HG03064 (cell line): ENCODE measurements around the gene MAN2B2.

Experiments used
- ATAC-seq: cut with Tn5 transposase; IDR thresholded peaks from one replicate; pipeline ENCODE4 v1.9.1; 2021; ENCODE audit warnings: low read depth; ENCODE audit not compliant: unreplicated experiment

MAN2B2 gene

DNA sequence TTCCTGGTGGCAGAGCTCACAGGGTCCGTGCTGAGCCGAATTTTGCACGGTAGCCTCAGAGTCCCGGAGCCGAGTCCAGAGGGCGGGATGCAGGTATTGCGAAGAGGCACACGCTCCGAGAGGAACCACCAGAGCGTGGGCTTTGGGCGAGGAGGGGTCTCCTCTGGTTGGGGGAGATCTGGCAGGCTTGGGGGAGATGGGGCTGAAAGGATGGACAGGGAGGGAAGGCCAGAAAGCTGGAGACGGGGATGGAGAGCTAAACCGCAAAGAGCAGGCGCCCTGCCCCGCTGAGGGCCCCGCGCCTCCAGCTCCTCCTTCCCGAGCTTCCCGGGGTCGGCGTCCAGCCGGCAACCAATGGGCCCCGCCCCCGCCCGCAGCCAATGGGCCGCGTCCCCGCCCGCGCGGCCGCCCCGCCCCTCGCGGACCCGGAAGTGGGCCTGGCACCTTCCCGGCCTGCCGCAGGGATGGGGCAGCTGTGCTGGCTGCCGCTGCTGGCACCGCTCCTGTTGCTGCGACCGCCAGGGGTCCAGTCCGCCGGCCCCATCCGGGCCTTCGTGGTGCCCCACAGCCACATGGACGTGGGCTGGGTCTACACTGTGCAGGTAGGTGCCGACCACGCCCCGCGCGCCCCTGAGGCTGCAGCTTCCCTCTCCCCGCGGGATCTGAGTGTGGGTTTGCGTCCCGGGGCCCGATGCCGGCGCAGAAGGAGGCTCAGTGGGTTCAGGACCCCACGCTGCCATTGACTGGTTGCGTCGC lies at the start of gene MAN2B2:
Gene MAN2B2, plus strand, starts transcription at position 443 of the 756 bp plus-strand sequence. Its CDS starts 22 bp downstream, at position 465.
- ATAC-seq: peak; percentile 86

DNA sequence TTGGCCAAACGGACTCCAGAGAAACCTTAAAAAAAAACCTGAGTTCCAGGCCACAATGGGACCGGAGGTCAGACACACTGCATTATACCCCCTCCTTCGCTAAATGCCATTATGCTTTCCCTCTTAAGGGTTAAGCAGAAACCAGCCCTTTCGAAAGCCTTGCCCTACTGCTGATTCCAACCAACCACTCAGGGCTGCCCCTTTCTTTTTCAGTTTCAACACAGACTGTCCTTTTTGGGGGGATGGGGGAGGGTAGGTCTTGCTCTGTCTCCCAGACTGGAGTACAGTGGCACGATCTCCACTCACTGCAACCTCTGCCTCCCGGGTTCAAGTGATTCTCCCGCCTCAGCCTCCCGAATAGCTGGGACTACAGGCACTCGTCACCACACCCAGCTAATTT lies 49.5 kb upstream of the MAN2B2 start:
- ATAC-seq: no peak

DNA sequence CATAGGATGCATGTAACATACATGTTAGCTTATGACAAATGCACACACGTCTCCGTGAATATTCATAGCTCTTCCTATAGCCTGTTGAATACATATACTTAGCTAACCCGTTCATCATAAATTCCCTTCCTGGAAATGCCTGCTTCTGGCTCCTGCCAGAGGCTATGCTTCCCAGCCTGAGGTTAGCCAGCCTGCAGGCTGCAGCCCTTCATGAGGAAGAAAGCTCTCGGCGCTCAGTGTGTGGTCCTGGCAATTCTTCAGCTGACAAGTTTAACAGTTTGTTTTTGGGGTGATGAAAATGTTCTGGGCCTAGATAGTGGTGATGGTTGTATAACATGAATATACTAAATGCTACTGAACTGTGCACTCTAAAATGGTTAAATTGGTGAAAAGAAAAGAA lies 48.8 kb upstream of the MAN2B2 start:
- no peak for ATAC-seq

DNA sequence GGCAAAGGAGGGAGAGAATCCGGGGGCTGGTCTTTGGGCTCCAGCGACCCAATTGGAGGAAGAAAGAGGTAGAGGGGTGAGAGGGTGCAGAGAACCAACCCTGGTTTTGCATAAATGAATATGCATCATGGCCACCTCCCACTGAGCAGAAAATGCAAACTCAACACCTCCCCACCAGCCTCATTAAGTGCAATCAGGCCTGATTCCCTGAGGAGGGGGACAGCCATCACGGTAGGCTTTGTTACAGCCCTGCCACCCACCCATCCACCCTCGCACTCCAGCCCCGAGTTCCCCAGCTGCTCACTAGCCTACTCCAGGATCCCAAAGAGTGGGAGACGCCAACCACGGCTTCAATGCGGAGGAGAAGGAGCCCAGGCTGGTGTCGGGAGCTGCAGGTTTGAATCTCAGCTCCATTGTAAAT lies 48.3 kb upstream of the MAN2B2 start:
- ATAC-seq: no peak

DNA sequence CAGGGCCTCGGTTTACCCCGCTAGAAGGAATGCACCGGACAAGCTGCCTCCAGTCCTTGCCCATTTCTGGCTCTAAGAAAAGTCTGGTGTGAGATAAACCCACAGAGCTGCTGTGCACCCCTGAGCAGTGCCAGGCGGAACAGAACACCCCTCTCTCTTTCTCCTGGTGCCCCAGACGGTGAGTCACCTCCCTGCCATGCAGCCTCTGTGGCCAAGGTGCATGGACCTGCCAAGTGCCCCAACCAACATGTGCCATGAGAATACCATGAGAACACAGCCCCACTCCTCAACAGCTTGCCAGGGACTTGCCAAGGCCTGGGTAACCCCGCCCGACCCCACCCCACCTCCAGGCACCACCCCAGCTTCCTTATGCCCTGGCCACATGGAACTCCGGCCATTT lies 47.7 kb upstream of the MAN2B2 start:
- no peak for ATAC-seq

DNA sequence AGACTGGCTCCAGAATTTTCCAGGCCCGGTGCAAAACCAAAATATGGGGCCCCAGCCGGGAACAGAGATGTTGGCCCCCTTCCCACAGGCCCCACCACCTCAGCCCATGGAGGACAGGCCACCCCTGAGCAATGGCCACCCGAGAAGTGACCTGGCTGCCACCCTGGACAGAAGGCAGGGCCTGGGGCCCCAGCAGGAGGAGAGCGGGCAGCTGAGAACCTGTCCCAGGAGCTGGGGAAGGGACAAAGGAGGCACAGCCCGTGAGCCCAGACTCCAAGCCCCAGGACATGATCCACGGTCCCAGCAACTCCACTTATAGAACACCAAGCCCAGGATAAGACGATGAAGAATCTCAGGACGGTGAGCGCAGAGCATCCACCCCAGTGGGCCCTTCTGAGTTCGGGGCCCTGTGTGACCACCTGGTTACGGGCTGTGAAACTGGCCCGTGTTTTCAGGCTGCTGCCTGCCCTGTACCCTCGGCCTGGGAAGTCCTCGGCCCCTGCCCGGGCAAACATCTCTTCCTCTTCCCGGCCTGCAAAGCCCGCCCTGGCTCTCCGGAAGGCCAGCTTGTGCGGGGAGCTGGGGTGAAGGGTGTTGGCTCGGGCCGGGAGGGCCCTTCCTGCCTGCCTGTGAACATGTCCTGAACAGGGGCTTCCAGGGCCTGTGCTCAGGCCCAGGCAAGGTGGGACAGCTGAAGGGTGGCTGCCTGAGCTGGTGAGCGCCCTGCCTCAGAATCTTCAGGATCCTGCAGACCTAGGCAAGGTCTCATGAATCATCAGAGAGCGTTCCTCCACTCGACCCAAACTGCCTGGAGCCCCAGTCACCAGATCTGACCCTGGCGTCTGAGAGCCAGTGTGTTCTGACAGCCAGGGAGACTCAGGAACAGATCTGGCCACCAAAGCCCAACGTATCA lies 47.0 kb upstream of the MAN2B2 start:
- no peak for ATAC-seq

DNA sequence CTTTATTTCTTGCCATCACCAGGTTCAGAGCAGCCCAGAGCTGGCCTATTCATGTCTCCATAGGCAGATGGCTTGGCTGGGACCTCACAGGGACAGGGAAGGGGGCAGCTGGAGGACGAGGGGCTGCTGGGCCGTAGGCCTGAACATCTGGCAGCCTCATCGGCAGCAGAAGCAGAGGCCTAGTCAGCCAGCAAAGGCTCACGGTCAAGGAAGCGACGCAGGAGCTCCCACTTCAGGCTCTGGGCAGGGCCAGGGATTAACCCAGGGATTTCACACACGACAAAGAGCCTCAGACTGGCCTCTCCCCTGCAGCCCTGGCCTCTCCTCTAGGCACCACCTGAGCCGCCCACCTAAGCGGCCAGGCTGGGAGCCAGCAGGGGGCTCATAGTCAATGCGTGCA lies 46.0 kb upstream of the MAN2B2 start:
- ATAC-seq: no peak

DNA sequence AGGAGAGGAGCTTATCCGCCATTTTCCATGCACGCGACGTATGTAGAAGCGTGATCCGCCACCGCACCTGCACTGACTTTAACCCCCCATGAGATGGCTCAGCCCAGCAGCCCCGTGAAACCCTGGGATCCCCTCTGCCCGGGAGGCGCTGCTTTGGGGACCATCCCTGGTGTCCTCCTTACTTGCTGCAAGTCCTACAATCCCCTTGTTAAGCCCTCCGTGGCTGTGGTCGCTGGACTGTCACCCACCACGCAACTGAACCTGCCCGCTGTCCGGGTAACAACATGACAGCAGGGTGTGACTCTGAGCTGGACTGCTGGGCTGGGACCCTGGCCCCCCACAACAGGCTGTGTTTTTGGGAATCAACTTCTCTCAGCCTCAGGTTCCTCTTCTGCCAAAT lies 44.7 kb upstream of the MAN2B2 start:
- no peak for ATAC-seq

DNA sequence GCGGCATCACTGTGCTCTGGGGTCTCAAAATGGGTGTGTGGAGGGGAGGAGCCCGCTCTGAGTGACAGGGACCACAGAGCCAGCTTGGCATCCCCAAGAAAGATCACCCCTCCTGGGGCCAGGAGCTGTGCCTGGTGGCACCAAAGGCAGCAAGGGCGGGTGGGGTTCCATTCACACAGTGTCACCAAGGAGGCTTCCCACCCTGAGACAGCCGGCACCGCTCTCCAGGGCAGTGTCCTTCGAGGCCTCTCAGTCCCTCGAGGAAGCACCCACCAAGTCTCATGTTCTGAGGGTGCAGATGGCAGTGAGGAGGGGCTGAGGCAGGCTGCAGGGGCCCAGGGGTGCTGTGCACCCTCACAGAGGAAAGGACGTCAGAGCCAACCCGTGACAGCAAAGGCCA lies 44.0 kb upstream of the MAN2B2 start:
- ATAC-seq: no peak

DNA sequence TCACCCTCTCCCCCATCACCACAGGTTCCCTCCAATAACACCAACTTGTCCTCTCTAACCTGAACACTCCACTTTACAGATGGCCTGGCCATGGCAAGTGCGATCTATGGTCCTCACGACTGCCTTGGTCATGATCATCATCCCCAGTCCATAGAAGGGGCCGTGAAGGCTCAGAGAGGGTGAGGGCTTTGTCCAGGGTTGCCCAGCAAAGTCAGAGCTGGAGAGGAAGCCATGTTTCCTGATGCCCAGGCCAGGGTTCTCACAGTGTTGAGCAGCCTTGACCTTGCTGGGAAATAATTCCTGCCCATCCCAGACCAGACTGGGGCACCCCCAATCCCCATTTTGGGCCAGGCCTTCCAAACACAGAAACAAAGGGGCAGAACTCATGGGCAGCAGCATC lies 42.9 kb upstream of the MAN2B2 start:
- no peak for ATAC-seq

DNA sequence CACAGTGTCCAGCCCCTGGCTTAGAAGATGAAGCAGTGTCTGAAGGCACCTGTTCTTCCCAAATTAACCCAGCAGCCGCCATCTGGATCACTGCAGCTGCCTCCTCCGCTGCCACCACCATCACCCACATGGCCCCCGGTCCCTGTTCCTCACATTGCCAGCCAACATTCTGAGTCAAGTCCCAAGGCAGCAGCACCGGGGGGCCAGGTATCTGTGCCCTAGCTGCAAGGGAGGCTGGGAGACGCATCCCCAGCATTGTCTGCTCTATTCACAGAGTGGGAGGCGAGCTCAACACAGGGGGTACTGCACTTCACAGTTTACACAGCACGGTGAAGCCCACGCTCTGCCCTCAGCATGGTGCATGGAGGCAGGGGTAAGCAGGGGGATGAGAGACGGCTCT lies 42.3 kb upstream of the MAN2B2 start:
- no peak for ATAC-seq

DNA sequence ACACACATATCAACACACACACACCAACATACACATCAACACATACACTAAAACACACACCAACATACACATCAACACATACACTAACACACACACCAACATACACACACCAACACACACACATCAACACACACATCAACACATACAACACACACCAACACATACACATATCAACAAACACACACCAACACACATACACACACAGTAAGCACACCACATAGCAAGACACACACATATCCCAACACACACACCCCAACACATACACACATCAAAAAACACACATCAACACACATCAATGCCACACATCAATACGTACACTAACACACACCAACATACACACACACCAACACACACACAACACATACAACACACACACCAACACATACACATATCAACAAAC lies 40.9 kb upstream of the MAN2B2 start:
- ATAC-seq: no peak

DNA sequence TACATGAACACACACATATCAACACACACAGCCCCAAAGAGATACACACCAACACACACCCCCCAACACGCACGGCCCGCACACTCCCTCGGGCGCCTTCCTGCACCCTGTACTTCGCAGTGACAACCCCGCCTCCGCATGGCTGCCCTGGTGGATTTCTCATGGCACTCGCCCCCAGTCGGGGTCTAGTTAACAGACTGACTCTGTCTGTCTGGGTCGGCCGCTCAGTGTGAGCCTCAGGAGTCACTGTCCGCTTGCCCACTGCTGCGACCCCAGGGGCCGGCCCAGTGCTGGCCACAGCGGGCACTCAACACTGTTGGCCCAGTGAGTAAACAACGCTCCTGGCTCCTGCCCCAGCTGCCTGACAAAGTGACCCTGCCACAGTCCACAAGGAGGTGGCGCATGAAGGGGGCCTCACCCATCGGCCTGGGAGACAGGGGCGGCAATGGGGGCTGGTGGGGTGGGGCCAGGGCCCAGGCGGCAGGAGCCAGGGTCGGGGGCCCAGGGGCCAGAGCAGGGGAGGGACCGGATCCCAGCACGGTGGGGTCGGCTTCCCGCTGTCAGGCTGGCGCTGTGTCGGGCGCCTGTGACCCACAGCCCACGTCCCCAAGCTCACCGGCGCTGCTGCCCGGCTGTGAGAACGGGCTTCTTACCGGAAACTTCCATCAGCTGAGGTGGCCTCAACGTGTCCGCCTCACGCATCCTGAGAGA lies 40.2 kb upstream of the MAN2B2 start:
- ATAC-seq: no peak

DNA sequence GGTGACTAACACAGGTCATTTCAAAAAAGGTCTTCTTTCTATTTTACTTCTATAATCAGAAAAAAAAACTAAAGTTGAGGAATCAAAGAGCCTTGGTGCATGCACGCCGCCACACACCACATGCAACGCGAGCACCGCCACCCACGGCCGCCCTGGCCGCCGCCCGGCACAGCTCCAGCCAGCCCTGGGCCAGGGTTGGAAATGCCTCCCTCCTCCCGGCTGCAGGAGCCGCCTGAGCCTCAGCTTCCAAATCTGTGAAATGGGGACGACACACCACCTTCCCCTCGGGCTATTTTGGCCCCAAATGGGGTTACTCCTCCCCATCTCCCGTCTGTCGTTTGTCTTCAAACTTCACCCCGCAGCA lies 39.7 kb upstream of the MAN2B2 start:
- ATAC-seq: no peak

DNA sequence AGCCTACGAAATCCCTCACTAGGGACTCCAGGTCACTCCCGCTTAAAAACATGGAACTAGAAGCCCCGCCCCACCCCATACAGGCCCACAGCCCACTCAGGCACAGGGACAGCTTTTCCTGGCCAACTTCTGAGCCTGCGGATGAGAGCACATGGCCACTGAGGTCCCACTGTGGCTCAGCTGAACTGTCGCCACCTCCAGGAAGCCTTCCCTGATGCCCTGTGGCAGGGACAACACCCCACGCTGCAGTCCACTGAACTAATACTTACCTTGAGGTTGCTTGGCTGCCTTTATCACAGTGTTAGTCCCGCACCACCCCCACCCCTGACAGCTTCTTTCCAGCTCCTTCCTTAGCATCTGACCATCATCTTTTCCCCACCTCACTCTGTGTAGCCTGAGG lies 39.3 kb upstream of the MAN2B2 start:
- no peak for ATAC-seq

DNA sequence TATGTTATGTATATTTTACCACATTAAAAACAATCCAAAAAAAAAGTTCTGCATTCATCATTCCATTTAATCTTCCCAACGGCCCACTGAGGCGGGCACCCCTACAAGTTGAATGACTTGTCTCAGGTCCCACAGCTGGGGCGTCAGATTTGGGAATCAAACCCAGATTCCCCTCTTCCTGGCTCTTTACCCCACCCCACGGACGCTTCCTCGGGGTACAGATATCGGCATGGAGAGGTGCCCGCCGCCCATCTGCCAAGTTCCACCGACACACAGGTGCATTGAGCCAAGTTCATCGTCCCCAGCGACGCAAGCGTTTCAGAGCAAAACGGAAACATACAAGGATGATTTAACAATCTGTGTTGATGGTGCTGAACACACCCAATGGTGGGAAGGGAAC lies 36.9 kb upstream of the MAN2B2 start:
- no peak for ATAC-seq

DNA sequence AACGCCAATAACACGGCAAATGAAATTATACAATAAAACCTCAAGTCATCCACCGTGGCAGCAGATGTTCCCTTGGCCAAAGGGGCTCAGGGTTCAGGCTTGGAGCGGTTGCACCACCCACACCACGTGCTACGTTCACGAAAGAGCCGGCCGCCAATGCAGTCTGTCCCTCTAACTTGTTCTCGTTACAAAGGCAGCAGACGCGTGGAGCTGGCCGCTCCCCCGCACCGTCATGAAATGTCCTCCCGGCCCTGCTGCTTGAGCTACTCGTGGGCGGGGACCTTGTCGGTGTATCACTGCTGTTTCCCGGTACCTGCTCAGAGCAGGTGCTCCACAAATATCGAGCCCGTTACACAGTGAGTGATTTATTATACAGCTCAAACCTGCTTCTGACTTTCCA lies 36.4 kb upstream of the MAN2B2 start:
- ATAC-seq: no peak

DNA sequence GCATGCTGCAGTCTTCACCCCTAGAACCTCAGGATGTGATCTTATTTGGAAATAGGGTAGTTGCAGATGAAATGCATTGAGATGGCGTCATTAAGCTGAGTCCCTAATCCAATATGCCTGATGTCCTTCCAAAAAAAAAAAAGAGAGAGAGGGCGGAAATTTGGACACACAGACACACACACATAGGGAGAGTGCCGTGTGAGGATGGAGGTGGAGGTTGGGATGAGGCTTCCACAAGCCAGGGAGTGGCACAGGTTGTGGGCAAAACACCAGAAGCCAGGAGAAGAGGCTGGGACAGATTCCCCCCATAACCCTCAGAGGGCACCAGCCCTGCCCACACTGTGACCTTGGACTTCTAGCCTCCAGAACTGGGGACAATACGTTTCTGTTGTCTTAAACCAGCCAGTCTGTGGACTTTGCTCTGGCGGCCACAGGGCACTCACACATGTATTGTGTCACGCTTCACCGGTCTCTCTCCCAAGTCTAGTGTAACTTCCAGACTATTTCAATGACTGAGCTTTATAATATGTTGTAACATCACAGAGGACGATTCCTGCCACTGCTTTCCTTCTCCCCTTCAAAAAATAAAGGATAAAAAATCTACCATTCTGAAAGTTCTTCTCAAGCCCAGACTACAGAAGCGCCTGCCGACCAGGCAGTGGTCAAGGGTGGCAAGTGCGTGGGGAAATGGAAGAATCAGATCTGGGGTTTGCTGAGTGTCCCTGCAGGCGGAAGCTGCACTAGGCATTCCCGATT lies 35.8 kb upstream of the MAN2B2 start:
- ATAC-seq: no peak

DNA sequence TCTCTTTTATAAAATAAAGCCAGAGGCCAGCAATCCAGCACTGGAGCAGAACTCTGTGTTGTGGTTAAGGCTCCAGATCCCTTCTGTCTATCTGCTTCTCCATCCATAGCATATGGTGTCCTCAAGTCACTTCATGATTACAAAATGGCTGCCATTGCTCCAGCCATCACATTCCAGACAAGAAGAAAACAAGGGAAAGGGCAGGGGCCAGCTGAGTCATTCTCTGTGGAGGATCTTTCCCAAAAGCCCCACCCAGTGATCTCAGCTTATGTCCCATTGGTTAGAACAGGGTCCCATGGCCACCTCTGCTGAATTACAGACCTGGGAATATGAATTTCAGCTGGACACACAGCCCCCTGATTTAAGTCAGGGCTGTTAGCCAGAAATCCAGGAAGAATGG lies 34.1 kb upstream of the MAN2B2 start:
- ATAC-seq: no peak

DNA sequence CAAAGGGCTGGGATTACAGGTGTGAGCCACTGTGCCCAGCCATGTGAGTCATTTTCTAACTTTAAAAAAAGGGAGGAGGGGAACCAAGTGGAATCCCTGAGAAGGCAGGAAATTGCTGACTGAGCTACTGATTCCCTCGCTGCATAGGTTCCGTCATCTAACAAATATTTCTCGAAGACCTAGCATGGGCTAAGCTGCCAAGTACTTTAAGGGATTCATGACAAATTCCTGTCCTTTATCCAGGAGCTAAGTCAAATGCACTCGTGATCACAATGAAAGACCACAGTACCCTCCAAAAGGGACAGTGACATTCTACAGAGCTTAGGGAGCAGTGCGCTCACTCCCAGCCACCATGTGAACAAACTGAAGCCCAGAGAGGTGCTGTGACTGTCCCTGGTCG lies 33.2 kb upstream of the MAN2B2 start:
- ATAC-seq: no peak

DNA sequence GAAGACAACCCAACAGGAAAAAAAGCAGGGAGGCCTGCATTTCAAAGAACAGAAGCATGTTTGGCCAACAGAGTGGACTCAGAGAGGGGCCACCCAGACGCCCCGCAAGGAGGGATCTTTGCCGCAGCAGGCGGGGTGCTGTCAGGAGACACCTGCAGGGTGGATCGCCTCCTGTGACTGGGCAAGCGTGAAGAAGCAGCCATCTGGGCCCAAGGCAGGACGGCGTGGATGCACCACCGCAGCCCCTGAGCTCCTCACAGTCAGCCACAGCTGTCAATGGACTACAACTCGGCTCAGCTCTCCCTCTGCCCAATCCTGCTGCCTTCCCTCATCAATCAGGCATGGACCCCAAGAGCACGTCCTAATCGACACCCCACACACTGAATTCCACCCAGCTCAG lies 32.0 kb upstream of the MAN2B2 start:
- ATAC-seq: no peak
